ENCODE measurements around the gene ANKRD13D. TPM values are rescaled to one million over a fixed set of nuclear protein-coding genes. Genes with fewer than 3 reads are reported as not detected.

ANKRD13D gene
- total RNA-seq, 1 donor = 34.4 TPM

- no peak overlapping the region for H3K27ac ChIP-seq (ENCODE audit: low read depth, low read length)
- peaks cover 25% of the 10 kb centered on the region for H4K20me1 ChIP-seq (ENCODE audit: insufficient read depth, low read length)
- DNase-seq (ENCODE audit: insufficient read length, low spot score, missing footprints) = peak; percentile 65
- no peaks in the 10 kb centered on the region for H3K9me3 ChIP-seq (ENCODE audit: low read depth, low read length)
- peaks cover 8% of the 10 kb centered on the region for H3K4me1 ChIP-seq (ENCODE audit: insufficient read depth, low read length)
- H3K79me2 ChIP-seq (ENCODE audit: insufficient read depth, low read length) = peaks cover 43% of the 10 kb centered on the region
- no peak overlapping the region for H3K4me3 ChIP-seq (ENCODE audit: insufficient read depth, low read length)
- H3K36me3 ChIP-seq (ENCODE audit: insufficient read depth, low read length) = peaks cover 67% of the 10 kb centered on the region
- H3K27me3 ChIP-seq (ENCODE audit: insufficient read depth, low read length) = no peaks in the 10 kb centered on the region
- H3K4me2 ChIP-seq (ENCODE audit: insufficient read depth, low read length) = no peak overlapping the region
- no peak overlapping the region for H2AFZ ChIP-seq (ENCODE audit: low read length)
- TF ChIP-seq, protein P1, sequence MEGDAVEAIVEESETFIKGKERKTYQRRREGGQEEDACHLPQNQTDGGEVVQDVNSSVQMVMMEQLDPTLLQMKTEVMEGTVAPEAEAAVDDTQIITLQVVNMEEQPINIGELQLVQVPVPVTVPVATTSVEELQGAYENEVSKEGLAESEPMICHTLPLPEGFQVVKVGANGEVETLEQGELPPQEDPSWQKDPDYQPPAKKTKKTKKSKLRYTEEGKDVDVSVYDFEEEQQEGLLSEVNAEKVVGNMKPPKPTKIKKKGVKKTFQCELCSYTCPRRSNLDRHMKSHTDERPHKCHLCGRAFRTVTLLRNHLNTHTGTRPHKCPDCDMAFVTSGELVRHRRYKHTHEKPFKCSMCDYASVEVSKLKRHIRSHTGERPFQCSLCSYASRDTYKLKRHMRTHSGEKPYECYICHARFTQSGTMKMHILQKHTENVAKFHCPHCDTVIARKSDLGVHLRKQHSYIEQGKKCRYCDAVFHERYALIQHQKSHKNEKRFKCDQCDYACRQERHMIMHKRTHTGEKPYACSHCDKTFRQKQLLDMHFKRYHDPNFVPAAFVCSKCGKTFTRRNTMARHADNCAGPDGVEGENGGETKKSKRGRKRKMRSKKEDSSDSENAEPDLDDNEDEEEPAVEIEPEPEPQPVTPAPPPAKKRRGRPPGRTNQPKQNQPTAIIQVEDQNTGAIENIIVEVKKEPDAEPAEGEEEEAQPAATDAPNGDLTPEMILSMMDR (IDR thresholded peaks at IDR 0.05; ENCODE audit: extremely low read depth, low read depth, low read length) = no peak
Observed at GRCh38 chr11:67298786-67299185, 9.7 kb downstream of the ANKRD13D start.

DNA sequence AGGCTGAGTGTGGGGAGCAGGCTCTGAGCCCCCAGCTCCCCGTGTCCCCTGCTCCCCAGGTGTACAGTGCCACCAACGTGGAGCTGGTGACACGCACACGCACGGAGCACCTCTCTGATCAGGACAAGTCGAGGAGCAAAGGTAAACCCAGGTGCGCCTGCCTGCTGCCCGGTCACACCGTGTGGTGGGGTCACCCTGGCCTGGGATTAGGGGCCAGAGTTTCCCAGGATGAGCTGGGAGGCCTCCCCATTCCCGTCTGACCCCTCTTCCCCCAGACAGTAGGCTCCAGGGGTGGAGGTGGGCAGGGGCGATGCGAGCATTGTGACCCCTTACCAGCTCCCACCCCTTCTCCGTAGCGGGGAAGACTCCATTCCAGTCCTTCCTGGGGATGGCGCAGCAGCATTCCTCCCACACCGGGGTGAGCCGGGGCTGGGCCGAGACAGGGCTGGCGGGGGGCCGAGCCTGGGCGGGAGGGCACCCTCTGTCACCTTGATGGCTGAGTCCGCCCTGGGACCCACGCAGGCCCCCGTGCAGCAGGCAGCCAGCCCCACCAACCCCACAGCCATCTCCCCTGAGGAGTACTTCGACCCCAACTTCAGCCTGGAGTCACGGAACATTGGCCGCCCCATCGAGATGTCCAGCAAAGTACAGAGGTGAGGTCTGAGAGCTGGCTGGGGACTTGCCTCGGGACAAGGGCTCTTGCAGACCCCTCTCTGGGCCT is 10.5 kb downstream of the ANKRD13D start:
- H3K36me3 ChIP-seq (ENCODE audit: insufficient read depth, low read length) = peaks cover 59% of the 10 kb centered on the region
- TF ChIP-seq, protein P1 (IDR thresholded peaks at IDR 0.05; ENCODE audit: extremely low read depth, low read depth, low read length) = no peak

DNA sequence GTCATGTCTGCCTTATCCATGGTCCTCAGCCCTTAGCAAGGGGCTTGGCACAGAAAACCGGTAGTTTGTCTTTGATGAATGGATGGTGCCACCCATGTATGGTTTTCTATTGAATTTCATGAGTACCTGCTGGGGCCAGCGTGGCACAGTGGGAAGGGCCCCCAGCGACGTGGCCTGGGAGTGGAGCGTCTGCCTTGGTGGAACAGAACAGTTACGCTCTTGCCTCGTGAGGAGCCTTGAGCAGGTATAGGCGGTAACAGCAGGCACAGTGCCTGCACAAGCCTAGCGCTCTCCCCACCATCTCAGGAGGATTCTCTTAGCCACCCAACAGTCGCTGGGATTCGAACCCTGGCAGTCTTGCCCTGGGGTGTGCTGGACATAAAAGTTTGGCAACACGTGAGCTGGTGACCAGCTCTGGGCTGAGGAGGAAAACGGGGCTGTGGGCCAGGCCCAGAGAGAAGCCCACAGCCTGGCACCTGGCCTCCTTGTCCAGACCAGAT is 11.2 kb downstream of the ANKRD13D start:
- H4K20me1 ChIP-seq (ENCODE audit: insufficient read depth, low read length) = peaks cover 19% of the 10 kb centered on the region
- no peak for DNase-seq (ENCODE audit: insufficient read length, low spot score, missing footprints)
- no peak overlapping the region for H2AFZ ChIP-seq (ENCODE audit: low read length)
- H3K4me2 ChIP-seq (ENCODE audit: insufficient read depth, low read length) = no peak overlapping the region
- H3K36me3 ChIP-seq (ENCODE audit: insufficient read depth, low read length) = peaks cover 52% of the 10 kb centered on the region
- H3K4me1 ChIP-seq (ENCODE audit: insufficient read depth, low read length) = peaks cover 16% of the 10 kb centered on the region
- peaks cover 29% of the 10 kb centered on the region for H3K79me2 ChIP-seq (ENCODE audit: insufficient read depth, low read length)
- TF ChIP-seq, protein P1 (IDR thresholded peaks at IDR 0.05; ENCODE audit: extremely low read depth, low read depth, low read length) = no peak
- no peaks in the 10 kb centered on the region for H3K9me3 ChIP-seq (ENCODE audit: low read depth, low read length)
- H3K27ac ChIP-seq (ENCODE audit: low read depth, low read length) = no peak overlapping the region
- no peaks in the 10 kb centered on the region for H3K27me3 ChIP-seq (ENCODE audit: insufficient read depth, low read length)
- no peak overlapping the region for H3K4me3 ChIP-seq (ENCODE audit: insufficient read depth, low read length)

More for the DNA sequence above, 10.5 kb downstream of the ANKRD13D start:
- H3K9me3 ChIP-seq (ENCODE audit: low read depth, low read length) = no peaks in the 10 kb centered on the region
- no peak overlapping the region for H2AFZ ChIP-seq (ENCODE audit: low read length)
- DNase-seq (ENCODE audit: insufficient read length, low spot score, missing footprints) = no peak
- H3K27me3 ChIP-seq (ENCODE audit: insufficient read depth, low read length) = no peaks in the 10 kb centered on the region
- peaks cover 15% of the 10 kb centered on the region for H3K4me1 ChIP-seq (ENCODE audit: insufficient read depth, low read length)
- no peak overlapping the region for H3K27ac ChIP-seq (ENCODE audit: low read depth, low read length)
- peaks cover 19% of the 10 kb centered on the region for H4K20me1 ChIP-seq (ENCODE audit: insufficient read depth, low read length)
- H3K79me2 ChIP-seq (ENCODE audit: insufficient read depth, low read length) = peaks cover 35% of the 10 kb centered on the region
- no peak overlapping the region for H3K4me3 ChIP-seq (ENCODE audit: insufficient read depth, low read length)
- H3K4me2 ChIP-seq (ENCODE audit: insufficient read depth, low read length) = no peak overlapping the region

DNA sequence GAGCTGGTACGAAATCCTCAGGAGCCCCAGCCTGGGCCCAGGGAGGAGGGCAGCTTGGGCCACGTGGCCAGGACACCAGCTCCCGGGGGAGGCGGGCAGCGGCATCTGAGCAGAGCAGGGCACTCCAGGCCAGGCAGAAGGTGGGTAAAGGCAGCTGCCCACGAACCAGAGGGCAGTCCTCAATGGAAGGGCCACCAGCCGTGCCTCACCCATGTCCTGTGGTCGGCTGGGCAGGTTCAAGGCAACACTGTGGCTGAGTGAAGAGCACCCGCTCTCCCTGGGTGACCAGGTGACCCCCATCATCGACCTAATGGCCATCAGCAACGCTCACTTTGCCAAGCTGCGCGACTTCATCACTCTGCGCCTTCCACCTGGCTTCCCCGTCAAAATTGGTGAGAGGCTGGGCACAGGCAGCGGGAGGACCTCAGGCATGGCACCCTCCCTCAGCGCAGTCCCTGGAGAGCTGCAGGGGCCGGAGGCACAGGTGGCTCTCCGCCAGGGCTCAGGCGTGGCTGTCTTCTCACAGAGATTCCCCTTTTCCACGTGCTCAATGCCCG is 11.7 kb downstream of the ANKRD13D start:
- TF ChIP-seq, protein P1 (IDR thresholded peaks at IDR 0.05; ENCODE audit: extremely low read depth, low read depth, low read length) = no peak
- peaks cover 24% of the 10 kb centered on the region for H3K79me2 ChIP-seq (ENCODE audit: insufficient read depth, low read length)
- H3K9me3 ChIP-seq (ENCODE audit: low read depth, low read length) = no peaks in the 10 kb centered on the region
- peaks cover 16% of the 10 kb centered on the region for H3K4me1 ChIP-seq (ENCODE audit: insufficient read depth, low read length)
- peaks cover 19% of the 10 kb centered on the region for H4K20me1 ChIP-seq (ENCODE audit: insufficient read depth, low read length)
- no peak overlapping the region for H3K4me2 ChIP-seq (ENCODE audit: insufficient read depth, low read length)
- H3K4me3 ChIP-seq (ENCODE audit: insufficient read depth, low read length) = no peak overlapping the region
- peaks cover 47% of the 10 kb centered on the region for H3K36me3 ChIP-seq (ENCODE audit: insufficient read depth, low read length)
- H3K27me3 ChIP-seq (ENCODE audit: insufficient read depth, low read length) = no peaks in the 10 kb centered on the region
- DNase-seq (ENCODE audit: insufficient read length, low spot score, missing footprints) = peak; percentile 23
- H3K27ac ChIP-seq (ENCODE audit: low read depth, low read length) = no peak overlapping the region
- H2AFZ ChIP-seq (ENCODE audit: low read length) = no peak overlapping the region

Measured in osteoblast (primary cell).